ENCODE measurements around the gene CCDC106. TPM values are rescaled to one million over a fixed set of nuclear protein-coding genes. Genes with fewer than 3 reads are reported as not detected.

CCDC106 gene
- total RNA-seq, 1 experiment from 2014 or later: 19.9 TPM

DNA sequence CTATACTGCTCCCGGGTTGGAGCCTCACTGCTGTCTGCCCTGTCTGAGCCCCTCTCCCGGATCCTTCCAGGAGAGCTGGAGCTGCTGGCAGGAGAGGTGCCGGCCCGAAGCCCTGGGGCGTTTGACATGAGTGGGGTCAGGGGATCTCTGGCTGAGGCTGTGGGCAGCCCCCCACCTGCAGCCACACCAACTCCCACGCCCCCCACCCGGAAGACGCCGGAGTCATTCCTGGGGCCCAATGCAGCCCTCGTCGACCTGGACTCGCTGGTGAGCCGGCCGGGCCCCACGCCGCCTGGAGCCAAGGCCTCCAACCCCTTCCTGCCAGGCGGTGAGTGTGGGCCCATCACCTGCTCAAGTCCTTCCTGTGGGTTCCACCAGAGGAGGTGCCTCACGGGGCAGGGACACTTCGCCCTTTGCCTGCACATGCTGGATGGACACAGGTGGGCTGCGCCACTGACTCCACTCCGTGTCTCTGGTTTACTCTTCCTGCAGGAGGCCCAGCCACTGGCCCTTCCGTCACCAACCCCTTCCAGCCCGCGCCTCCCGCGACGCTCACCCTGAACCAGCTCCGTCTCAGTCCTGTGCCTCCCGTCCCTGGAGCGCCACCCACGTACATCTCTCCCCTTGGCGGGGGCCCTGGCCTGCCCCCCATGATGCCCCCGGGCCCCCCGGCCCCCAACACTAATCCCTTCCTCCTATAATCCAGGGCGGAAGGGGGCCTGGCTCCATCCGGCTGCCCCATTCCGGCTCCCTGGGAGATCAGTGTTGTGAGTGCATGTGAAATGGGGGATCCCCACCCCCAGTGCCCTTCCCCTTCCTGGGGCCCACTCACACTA, 46.9 kb downstream of the CCDC106 start:
- Histone ChIP-seq H3K27ac (ENCODE audit: insufficient read length, low read depth, low read length) (no peak overlapping the region), H2BK5ac (ENCODE audit: insufficient read length, low read length) (no peak overlapping the region), H2BK15ac (ENCODE audit: low read depth, low read length) (no peak overlapping the region), H3K27me3 (ENCODE audit: insufficient read depth, low read length) (no peaks in the 10 kb centered on the region), H3K4me2 (ENCODE audit: insufficient read depth, insufficient read length, low read length) (no peak overlapping the region), H2BK20ac (ENCODE audit: low read depth, low read length, poor library complexity, severe bottlenecking) (no peak overlapping the region), H3K56ac (ENCODE audit: insufficient read length, low read depth, low read length) (no peak overlapping the region), H3K9me3 (ENCODE audit: control insufficient read depth, low read depth, low read length) (no peaks in the 10 kb centered on the region), H3K4me1 (ENCODE audit: insufficient read depth, low read length) (no peaks in the 10 kb centered on the region), H3K4ac (ENCODE audit: low read depth, low read length) (no peak overlapping the region), H4K91ac (ENCODE audit: insufficient read length, low read depth, low read length) (no peak overlapping the region), H4K8ac (replicated peaks; ENCODE audit: insufficient read length, low read depth, low read length) (no peak overlapping the region), H3K23me2 (ENCODE audit: insufficient read length, low read depth, low read length, poor library complexity, severe bottlenecking) (no peaks in the 10 kb centered on the region), H3K79me2 (ENCODE audit: insufficient read depth, low read length) (no peaks in the 10 kb centered on the region), H3K79me1 (ENCODE audit: insufficient read depth, low read depth, low read length, poor library complexity, severe bottlenecking) (no peaks in the 10 kb centered on the region), H4K5ac (ENCODE audit: insufficient read length, low read depth, low read length) (no peak overlapping the region), H2AFZ (ENCODE audit: low read length) (no peak overlapping the region), H2AK5ac (ENCODE audit: insufficient read length, low read length) (no peak overlapping the region), H2BK12ac (ENCODE audit: insufficient read length, low read depth, low read length) (no peak overlapping the region), H3K9ac (ENCODE audit: extremely low read depth, insufficient read length, low read length) (no peak overlapping the region), H2BK120ac (ENCODE audit: low read depth, low read length, poor library complexity, severe bottlenecking) (no peak overlapping the region), H3K18ac (ENCODE audit: insufficient read length, low read depth, low read length) (no peak overlapping the region), H3T11ph (ENCODE audit: low read length) (no peak overlapping the region), H3K14ac (ENCODE audit: insufficient read depth, low read length) (no peak overlapping the region), H4K20me1 (ENCODE audit: control insufficient read depth, insufficient read depth, insufficient read length) (no peaks in the 10 kb centered on the region), H3K23ac (ENCODE audit: insufficient read length, low read depth, low read length) (no peak overlapping the region)
- H3K27me3 Mint-ChIP-seq (ENCODE audit: low read depth): no peaks in the 10 kb centered on the region
- no peaks in the 10 kb centered on the region for H3K9me3 Mint-ChIP-seq
- TF ChIP-seq, protein P1, sequence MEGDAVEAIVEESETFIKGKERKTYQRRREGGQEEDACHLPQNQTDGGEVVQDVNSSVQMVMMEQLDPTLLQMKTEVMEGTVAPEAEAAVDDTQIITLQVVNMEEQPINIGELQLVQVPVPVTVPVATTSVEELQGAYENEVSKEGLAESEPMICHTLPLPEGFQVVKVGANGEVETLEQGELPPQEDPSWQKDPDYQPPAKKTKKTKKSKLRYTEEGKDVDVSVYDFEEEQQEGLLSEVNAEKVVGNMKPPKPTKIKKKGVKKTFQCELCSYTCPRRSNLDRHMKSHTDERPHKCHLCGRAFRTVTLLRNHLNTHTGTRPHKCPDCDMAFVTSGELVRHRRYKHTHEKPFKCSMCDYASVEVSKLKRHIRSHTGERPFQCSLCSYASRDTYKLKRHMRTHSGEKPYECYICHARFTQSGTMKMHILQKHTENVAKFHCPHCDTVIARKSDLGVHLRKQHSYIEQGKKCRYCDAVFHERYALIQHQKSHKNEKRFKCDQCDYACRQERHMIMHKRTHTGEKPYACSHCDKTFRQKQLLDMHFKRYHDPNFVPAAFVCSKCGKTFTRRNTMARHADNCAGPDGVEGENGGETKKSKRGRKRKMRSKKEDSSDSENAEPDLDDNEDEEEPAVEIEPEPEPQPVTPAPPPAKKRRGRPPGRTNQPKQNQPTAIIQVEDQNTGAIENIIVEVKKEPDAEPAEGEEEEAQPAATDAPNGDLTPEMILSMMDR (conservative IDR thresholded peaks at IDR 0.05): no peak
- H3K4me1 Mint-ChIP-seq: no peaks in the 10 kb centered on the region
- H3K4me3 Mint-ChIP-seq: no peak overlapping the region
- H3K27ac Mint-ChIP-seq: no peak overlapping the region
- WGBS (ENCODE audit: extremely low coverage, insufficient read length, low lambda C conversion rate): no CpG with 5 or more reads among the region's 37 CpGs
- peaks cover 24 to 68% (median 65%) of the 10 kb centered on the region in 3 experiments for H3K36me3 Mint-ChIP-seq (ENCODE audit: insufficient read depth in 1 of 3, low read depth in 3 of 3)
- DNase-seq: no peak

Measured in H9 (cell line).